HUES48 (cell line): ENCODE measurements around the gene UBR4.
"Not testable (repeated sequence)": the region's sequence is repeated elsewhere in the genome, so short reads cannot be mapped to it uniquely, and the experiment has no call there.

ENCODE experiments used
- H3K27ac ChIP-seq: one replicate; pipeline ENCODE4 v1.7.0; 2013; ENCODE audit warnings: low read depth, low read length, inconsistent platforms
- H3K27me3 ChIP-seq: 2 replicates; pipeline ENCODE4 v1.6.1; 2013; ENCODE audit warnings: mild to moderate bottlenecking, low read length; ENCODE audit not compliant: control insufficient read depth, insufficient read depth
- H3K36me3 ChIP-seq: 2 replicates; pipeline ENCODE4 v1.6.1; 2013; ENCODE audit warnings: low read length; ENCODE audit not compliant: control insufficient read depth, insufficient read depth
- H3K4me1 ChIP-seq: 2 replicates; pipeline ENCODE4 v1.6.1; 2013; ENCODE audit warnings: mild to moderate bottlenecking, low read length; ENCODE audit not compliant: control insufficient read depth, insufficient read depth
- H3K4me3 ChIP-seq: 2 replicates; pipeline ENCODE4 v1.5.1; 2013; ENCODE audit warnings: mild to moderate bottlenecking, low read depth, low read length
- H3K9ac ChIP-seq: 2 replicates; pipeline ENCODE4 v1.6.1; 2013; ENCODE audit warnings: mild to moderate bottlenecking, low read depth, low read length, moderate library complexity
- H3K9me3 ChIP-seq: 2 replicates; pipeline ENCODE4 v1.6.1; 2013; ENCODE audit warnings: low read length; ENCODE audit not compliant: control insufficient read depth, insufficient read depth

The UBR4 gene

DNA sequence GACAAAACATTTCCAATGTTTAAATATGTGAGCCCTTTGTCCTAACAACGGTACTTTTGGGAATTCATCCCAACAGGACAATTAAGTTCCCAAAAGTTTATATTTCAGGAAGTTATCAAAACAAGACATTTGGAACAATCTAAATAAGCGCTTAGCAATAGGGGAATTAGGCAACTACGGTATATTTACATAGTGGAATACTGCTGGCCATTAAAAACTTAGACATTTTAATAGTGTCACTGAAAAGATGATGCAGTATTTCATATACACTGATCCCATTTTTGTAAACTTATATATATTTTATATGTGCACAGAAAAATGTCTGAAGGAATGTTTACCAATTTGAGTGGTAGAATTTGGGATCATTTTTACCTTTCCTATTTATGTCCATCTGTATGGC is 20.8 kb downstream of the UBR4 start:
- Histone ChIP-seq H3K36me3 (peaks cover 98% of the 10 kb centered on the region), H3K4me1 (no peaks in the 10 kb centered on the region)

DNA sequence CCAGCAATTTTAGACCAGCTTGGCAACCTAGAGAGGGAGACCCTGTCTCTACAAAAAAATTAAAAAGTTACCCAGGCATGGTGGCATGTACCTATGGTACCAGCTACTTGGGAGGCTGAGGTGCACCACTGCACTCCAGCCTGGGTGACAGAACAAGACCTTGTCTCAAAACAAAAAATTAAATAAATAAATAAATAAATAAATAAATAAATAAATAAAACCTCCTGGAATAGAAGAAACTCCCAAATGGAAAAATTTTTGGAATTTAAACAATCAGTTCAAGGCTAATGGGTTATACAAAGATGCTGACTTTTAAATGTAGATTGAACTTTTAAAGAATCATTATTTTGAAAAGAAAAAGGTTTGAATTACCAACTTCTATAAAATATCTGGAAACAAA is 22.2 kb downstream of the UBR4 start:
- peaks cover 96% of the 10 kb centered on the region for H3K36me3 ChIP-seq
- H3K27ac ChIP-seq = no peak overlapping the region
- H3K4me1 ChIP-seq = no peaks in the 10 kb centered on the region
- no peaks in the 10 kb centered on the region for H3K9me3 ChIP-seq
- H3K9ac ChIP-seq = no peak overlapping the region
- H3K4me3 ChIP-seq = no peak overlapping the region
- H3K27me3 ChIP-seq = no peaks in the 10 kb centered on the region

More for the DNA sequence above, 20.8 kb downstream of the UBR4 start:
- no peak overlapping the region for H3K27ac ChIP-seq
- H3K9me3 ChIP-seq = no peaks in the 10 kb centered on the region
- H3K27me3 ChIP-seq = no peaks in the 10 kb centered on the region
- H3K9ac ChIP-seq = no peak overlapping the region
- no peak overlapping the region for H3K4me3 ChIP-seq

DNA sequence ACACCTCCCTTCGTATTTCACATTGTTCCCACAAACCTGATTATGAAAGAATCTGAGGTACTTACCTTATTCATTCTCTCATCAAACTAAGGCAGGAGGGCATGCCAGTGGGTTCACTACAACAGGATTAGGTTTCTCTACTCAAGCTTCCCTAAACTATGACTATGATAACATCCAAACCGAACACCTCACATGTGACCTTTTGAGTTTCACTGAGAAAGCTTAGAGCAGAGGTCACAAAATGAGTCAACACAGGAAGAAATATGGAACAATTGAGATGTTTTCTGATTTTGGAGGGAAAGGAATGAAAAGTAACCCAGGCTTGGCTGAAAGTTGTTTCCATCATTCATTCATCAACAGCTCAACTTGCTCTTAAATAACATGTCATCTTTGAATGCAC is 24.1 kb downstream of the UBR4 start:
- Histone ChIP-seq H3K36me3 (peaks cover 96% of the 10 kb centered on the region), H3K4me1 (no peaks in the 10 kb centered on the region), H3K27me3 (no peaks in the 10 kb centered on the region), H3K4me3 (no peak overlapping the region), H3K9ac (no peak overlapping the region), H3K9me3 (no peaks in the 10 kb centered on the region), H3K27ac (no peak overlapping the region)

DNA sequence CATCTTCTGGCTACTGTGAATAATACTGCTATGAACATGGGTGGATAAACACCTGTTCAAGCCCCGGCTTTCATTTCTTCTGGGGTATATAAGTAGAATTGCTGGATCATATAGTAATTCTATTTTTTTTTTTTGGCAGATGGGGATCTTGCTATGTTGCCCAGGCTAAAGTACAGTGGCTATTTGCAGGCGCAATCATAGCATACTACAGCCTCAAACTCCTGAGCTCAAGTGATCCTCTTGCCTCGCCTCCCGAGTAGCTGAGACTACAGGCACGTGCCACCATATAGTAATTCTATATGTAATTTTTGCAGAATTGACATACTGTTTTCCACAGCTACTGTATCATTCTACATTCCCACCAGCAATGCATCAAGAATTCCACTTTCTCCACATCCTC is 27.8 kb downstream of the UBR4 start:
- no peaks in the 10 kb centered on the region for H3K4me1 ChIP-seq
- no peaks in the 10 kb centered on the region for H3K9me3 ChIP-seq
- no peaks in the 10 kb centered on the region for H3K27me3 ChIP-seq
- H3K4me3 ChIP-seq = no peak overlapping the region
- H3K27ac ChIP-seq = no peak overlapping the region
- H3K9ac ChIP-seq = no peak overlapping the region
- peaks cover 95% of the 10 kb centered on the region for H3K36me3 ChIP-seq

DNA sequence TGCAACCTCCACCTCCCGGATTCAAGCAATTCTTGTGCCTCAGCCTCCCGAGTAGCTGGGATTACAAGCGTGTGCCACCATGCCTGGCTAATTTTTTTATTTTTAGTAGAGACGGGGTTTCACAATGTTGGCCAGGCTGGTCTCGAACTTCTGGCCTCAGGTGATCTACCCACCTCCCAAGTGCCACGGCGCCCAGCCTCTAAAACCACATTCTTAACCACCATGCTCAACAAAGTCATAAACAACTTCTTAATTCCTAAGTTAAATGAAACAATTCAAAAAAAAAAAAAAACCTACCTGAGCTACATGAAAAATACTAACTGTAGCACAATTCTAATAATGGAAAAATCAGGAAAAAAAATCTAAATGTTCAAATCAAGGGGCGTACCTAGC is 29.8 kb downstream of the UBR4 start:
- peaks cover 95% of the 10 kb centered on the region for H3K36me3 ChIP-seq
- not testable (repeated sequence) for H3K27ac ChIP-seq, H3K9ac ChIP-seq, H3K4me1 ChIP-seq, H3K4me3 ChIP-seq, H3K27me3 ChIP-seq, H3K9me3 ChIP-seq

DNA sequence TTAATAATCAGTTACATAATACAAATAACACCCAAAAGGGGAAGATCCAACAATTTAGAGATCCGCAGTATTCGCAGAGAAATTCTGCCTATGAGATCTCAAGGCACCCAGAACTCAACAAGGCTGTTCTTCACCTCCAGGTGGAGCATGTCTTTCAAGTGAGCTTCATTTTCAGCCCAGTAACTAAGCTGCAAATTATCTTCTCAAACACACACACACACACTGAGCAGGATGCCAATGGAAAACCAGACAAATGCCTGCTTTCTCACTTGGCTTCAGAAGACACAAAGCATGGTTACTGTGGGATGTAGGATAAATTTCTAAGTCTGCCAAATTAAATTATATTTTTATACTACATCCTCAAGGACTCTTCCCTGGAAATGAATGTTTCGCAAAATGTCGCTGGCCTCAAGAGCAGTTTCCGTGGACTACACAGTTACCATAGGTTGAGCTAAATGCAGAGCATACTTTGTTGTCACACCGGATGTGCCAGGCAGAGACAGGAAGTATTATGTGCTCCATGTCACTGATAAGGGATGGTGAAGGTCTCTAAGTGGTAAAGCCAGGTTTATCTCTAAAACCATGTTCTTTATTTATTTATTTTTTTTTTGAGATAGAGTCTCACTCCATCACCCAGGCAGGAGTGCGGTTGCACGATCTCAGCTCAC is 30.3 kb downstream of the UBR4 start:
- Histone ChIP-seq H3K27me3 (no peaks in the 10 kb centered on the region), H3K27ac (no peak overlapping the region), H3K9me3 (no peaks in the 10 kb centered on the region), H3K4me3 (no peak overlapping the region), H3K36me3 (peaks cover 95% of the 10 kb centered on the region), H3K4me1 (no peaks in the 10 kb centered on the region), H3K9ac (no peak overlapping the region)

DNA sequence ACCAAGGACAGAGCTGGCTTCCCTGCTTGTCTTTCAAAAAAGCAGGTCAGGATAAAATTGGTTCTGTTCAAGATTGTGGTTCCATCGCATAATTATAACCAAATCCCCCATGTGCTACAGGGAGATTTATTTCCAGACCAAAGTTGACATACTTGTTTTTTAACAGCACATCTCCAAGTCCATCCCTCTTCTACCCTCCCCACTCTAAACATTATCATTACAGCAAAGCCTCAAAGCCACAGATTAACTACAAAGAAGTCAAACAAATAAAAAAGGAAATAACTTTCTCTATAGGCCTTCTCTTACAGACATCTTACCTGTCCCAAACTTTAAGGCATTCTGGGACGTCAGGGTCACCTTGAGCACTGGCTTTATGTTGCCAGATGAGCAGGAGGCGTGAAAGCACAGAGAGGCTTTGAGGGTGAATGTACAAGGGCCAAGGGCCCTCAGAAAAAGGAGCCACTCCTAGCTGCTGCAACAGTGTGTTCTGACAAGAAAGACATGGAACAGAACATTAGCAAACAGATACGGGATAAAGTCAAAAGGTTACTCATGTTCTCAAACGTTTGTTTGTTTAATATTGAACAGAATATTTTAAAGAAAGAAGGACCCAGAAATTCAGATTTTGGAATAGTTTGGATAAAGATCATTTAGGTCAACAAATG is 31.2 kb downstream of the UBR4 start:
- Histone ChIP-seq H3K27me3 (no peaks in the 10 kb centered on the region), H3K9me3 (no peaks in the 10 kb centered on the region), H3K36me3 (peaks cover 95% of the 10 kb centered on the region), H3K4me1 (no peaks in the 10 kb centered on the region), H3K9ac (no peak overlapping the region), H3K27ac (no peak overlapping the region), H3K4me3 (no peak overlapping the region)

DNA sequence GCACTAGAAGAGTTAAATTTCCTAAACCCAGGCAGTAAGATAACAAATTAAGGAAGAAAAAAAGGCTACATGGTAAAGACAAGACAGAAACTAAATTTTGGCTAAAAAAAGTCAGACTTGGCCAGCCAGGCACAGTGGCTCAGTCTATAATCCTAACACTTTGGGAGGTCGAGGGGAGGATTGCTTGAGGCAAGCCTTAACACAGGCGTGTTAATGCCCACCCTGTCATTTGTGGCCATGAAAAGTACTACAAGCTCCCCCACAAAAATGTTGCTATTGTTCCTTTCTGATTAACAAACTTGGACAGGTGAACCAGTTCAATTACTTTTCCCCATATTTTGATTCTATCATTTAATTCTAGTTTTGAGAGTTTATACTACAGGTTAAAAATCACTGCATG is 32.3 kb downstream of the UBR4 start:
- no peak overlapping the region for H3K9ac ChIP-seq
- H3K4me3 ChIP-seq = no peak overlapping the region
- H3K27ac ChIP-seq = no peak overlapping the region
- no peaks in the 10 kb centered on the region for H3K27me3 ChIP-seq
- peaks cover 97% of the 10 kb centered on the region for H3K36me3 ChIP-seq
- no peaks in the 10 kb centered on the region for H3K4me1 ChIP-seq
- H3K9me3 ChIP-seq = no peaks in the 10 kb centered on the region

DNA sequence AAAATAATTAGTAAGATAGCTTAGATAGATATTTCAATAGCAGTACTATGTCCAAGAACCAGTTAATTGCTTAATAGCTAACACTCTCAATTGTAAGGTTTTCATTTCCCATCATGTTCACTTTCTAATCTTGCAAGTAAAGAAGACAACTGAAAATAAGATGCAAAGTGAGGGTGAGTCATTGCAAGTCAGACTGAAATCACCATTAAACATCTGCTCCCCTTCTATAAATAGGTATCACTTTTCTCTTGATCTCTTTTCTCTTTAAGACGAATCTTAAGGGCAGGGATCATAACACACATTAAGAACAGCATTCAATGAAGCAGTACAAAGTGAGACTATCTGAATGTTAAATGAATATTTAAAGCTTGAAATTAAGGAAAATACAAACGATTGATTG is 40.4 kb downstream of the UBR4 start:
- H3K27ac ChIP-seq = no peak overlapping the region

DNA sequence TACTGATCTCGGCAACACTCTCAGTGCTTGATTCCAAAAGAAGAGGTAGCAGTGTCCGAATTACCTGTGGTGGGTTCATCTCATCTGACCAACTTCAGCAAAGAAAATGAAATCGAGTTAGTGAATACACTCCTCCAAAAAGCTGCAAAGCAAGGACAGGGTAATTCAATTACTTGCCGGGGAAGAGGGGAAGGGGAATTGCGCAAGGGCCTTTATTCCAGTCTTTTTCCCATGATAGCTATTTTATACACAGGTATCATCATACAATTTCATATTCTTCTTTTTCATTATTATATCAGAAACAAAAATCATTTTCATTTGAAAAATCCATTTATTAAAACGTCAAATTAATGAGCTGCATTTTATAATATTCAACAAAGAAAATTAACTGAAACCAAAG is 42.9 kb downstream of the UBR4 start:
- no peaks in the 10 kb centered on the region for H3K4me1 ChIP-seq
- H3K4me3 ChIP-seq = no peak overlapping the region
- peaks cover 99% of the 10 kb centered on the region for H3K36me3 ChIP-seq
- H3K9me3 ChIP-seq = no peaks in the 10 kb centered on the region
- no peak overlapping the region for H3K9ac ChIP-seq
- no peak overlapping the region for H3K27ac ChIP-seq
- no peaks in the 10 kb centered on the region for H3K27me3 ChIP-seq

More for the DNA sequence above, 40.4 kb downstream of the UBR4 start:
- H3K4me3 ChIP-seq = no peak overlapping the region
- H3K36me3 ChIP-seq = peaks cover 97% of the 10 kb centered on the region
- H3K27me3 ChIP-seq = no peaks in the 10 kb centered on the region
- no peaks in the 10 kb centered on the region for H3K4me1 ChIP-seq
- H3K9me3 ChIP-seq = no peaks in the 10 kb centered on the region
- no peak overlapping the region for H3K9ac ChIP-seq

DNA sequence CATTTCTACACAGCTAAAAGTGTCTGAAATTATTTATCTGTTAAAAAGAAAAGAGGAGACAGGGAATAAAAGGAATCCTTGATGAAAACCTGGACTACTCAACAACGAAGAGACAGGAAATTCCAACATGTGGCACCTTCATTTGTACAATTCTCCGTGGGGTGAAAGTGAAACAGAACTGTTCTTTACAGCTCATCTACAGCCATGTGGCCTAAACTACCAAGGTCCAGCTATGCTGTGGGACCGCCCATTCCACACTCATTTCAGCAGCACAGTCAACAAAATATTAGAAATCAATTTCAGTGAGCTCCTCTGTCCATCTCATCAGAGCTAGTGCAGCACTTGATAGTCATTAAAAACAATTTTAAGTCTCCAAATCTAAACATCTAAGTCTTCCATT is 44.0 kb downstream of the UBR4 start:
- H3K36me3 ChIP-seq = peaks cover 99% of the 10 kb centered on the region

More for the DNA sequence above, 44.0 kb downstream of the UBR4 start:
- Histone ChIP-seq H3K27ac (no peak overlapping the region), H3K27me3 (no peaks in the 10 kb centered on the region), H3K9ac (no peak overlapping the region), H3K9me3 (no peaks in the 10 kb centered on the region), H3K4me3 (no peak overlapping the region), H3K4me1 (no peaks in the 10 kb centered on the region)
